Measurements from ENCODE around the gene MTA1.

The MTA1 gene

DNA sequence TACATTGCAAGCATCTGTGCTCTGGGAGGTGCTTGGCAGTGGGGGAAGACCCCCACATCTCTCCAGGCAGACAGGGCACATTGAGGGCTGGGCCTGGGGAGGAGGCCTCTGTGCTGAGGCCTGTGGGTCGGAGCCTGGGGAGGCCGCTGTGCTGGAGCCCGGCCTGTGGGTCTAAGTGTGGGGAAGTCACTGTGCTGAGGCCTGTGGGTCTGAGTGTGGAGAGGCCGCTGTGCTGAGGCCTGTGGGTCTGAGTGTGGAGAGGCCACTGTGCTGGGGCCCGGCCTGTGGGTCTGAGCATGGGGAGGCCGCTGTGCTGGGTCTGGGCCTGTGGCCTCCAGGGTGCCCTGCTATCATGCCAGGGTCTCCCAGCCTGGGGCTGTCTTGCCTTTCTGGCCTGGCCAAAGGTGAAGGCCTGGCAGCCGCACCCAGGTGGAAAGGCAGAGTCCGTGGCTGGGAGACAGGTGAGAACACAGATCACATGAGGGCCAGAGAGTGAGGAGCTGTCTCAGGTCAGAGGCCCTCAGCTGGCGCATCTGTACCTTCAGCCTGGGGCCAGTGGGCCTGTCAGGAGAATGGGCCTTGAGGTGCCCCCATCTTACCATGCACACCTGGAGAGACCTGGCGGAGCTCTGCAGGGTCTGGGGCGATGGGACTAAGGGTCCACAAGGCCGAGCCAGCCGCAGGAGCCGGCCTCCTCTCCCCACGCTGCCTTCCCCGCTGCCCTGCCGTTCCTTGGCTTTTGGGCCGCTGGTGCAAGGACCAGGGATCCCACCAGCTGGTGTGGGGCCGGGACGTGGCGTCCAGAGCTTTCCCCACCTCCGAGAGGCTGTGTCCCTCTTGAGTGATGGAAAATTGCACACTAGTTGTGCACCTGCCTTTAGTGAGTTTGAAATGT is 36.4 kb downstream of the MTA1 start:
- Histone ChIP-seq H3K27me3 (replicated peaks in 2 of 5; ENCODE audit: control insufficient read depth in 4 of 5, insufficient read depth in 5 of 5, low read length in 4 of 5) (no peaks in the 10 kb centered on the region), H3K27ac (ENCODE audit: insufficient read depth in 1 of 2, low read depth in 1 of 2, low read length in 2 of 2, poor library complexity in 1 of 2, severe bottlenecking in 2 of 2) (no peak overlapping the region), H3K4me1 (ENCODE audit: control extremely low read depth in 1 of 4, control insufficient read depth in 4 of 4, insufficient read depth in 4 of 4, low read length in 3 of 4) (no peaks in the 10 kb centered on the region), H3K36me3 (ENCODE audit: control insufficient read depth in 4 of 4, insufficient read depth in 4 of 4, low read length in 3 of 4) (peaks cover 3 to 72% (median 53%) of the 10 kb centered on the region in 4 experiments), H3K4me3 (ENCODE audit: control insufficient read depth in 1 of 7, extremely low read depth in 1 of 7, insufficient read depth in 4 of 7, low read depth in 2 of 7, low read length in 6 of 7) (no peak overlapping the region), H3K9me3 (ENCODE audit: control extremely low read depth in 1 of 5, control insufficient read depth in 4 of 5, insufficient read depth in 2 of 5, low read depth in 1 of 5, low read length in 4 of 5) (no peaks in the 10 kb centered on the region)
- WGBS (ENCODE audit: insufficient coverage) = 94% methylated on average over 21 of the region's 22 CpGs
- ChIA-PET CTCF (interaction anchor here (1.3 to 1.9 kb wide), 5 partner anchors 7 to 85 kb away, joined by 3 to 10 read pairs (median 6); no protein-coding TSS in a partner anchor), POLR2A (no interaction called here)
- no peak for DNase-seq

DNA sequence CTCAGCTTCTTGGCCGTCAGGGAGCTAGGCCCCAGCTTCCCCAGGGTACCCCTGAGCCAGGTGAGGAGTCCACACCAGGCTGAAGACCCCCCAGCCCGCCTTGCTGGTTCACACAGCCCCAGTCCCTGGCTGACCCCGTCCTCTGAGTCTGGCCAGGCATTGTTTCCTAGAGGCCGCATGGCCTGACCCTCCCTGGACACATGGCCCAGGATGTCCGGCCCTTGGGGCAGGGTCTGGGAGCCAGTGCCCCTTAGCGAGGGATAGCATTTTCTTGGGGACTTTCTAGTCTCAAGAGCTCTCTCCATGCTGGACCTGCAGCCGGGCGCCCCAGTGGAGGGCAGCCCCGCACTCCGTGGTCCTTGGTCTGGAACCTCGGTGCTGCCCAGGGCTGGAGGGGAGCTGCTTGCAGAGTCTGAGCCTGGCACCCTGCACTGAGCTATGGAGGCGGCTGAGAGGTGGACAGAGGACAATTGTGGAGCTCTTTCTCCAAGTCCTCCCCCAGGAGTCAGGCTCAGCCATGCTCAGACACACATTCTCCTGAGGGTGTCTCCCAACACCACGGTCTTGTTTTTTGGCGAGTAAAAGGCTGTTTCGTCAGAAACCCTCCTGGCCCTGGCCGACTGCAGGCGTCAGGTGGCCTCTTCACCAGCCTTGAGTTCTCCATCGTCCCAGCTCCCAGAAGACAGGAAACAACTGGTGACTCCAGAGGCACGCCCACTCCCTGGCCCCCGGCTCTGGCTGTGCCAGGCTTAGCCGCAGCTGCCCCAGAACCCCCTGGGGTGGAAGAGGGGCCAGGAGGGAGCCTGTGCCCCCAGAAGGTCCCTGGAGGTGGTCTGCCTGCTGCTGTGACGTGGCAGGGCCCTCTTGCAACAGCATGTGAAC is 37.4 kb downstream of the MTA1 start:
- Histone ChIP-seq H3K36me3 (ENCODE audit: control insufficient read depth in 4 of 4, insufficient read depth in 4 of 4, low read length in 3 of 4) (peaks cover 6 to 75% (median 55%) of the 10 kb centered on the region in 4 experiments), H3K4me3 (ENCODE audit: control insufficient read depth in 1 of 7, extremely low read depth in 1 of 7, insufficient read depth in 4 of 7, low read depth in 2 of 7, low read length in 6 of 7) (no peak overlapping the region), H3K9me3 (ENCODE audit: control extremely low read depth in 1 of 5, control insufficient read depth in 4 of 5, insufficient read depth in 2 of 5, low read depth in 1 of 5, low read length in 4 of 5) (no peaks in the 10 kb centered on the region), H3K4me1 (ENCODE audit: control extremely low read depth in 1 of 4, control insufficient read depth in 4 of 4, insufficient read depth in 4 of 4, low read length in 3 of 4) (no peaks in the 10 kb centered on the region), H3K27ac (ENCODE audit: insufficient read depth in 1 of 2, low read depth in 1 of 2, low read length in 2 of 2, poor library complexity in 1 of 2, severe bottlenecking in 2 of 2) (no peak overlapping the region), H3K27me3 (replicated peaks in 2 of 5; ENCODE audit: control insufficient read depth in 4 of 5, insufficient read depth in 5 of 5, low read length in 4 of 5) (no peaks in the 10 kb centered on the region)
- ChIA-PET POLR2A (no interaction called here), CTCF (interaction anchor here (0.9 to 1.9 kb wide), 9 partner anchors 8 to 87 kb away, joined by 3 to 10 read pairs (median 4); partner anchors contain the start of gene CRIP1)
- 96% methylated on average over 19 of the region's 22 CpGs for WGBS (ENCODE audit: insufficient coverage)
- DNase-seq = no peak

DNA sequence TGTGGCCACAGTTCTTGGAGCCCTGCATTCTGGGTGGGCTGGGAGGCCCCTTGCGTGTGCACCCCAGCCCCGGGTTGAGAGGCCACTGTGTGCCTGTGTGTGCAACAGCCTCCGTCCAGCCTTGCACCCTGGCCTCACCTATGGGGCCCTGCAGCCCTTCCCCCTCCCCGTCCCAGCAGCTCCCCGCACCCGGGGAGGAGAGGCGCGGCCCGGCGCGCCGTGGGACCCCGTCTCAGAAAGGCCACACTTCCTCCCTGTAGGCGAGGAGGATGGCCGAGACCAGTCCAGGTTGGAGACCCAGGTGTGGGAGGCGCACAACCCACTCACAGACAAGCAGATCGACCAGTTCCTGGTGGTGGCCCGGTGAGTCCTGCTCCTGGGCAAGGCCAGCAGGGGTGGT is 38.4 kb downstream of the MTA1 start:
- WGBS (ENCODE audit: insufficient coverage) = 90% methylated on average over 11 of the region's 18 CpGs
- Histone ChIP-seq H3K4me3 (ENCODE audit: control insufficient read depth in 1 of 7, extremely low read depth in 1 of 7, insufficient read depth in 4 of 7, low read depth in 2 of 7, low read length in 6 of 7) (no peak overlapping the region), H3K27ac (ENCODE audit: insufficient read depth in 1 of 2, low read depth in 1 of 2, low read length in 2 of 2, poor library complexity in 1 of 2, severe bottlenecking in 2 of 2) (no peak overlapping the region), H3K36me3 (ENCODE audit: control insufficient read depth in 4 of 4, insufficient read depth in 4 of 4, low read length in 3 of 4) (peaks cover 5 to 73% (median 51%) of the 10 kb centered on the region in 4 experiments), H3K9me3 (ENCODE audit: control extremely low read depth in 1 of 5, control insufficient read depth in 4 of 5, insufficient read depth in 2 of 5, low read depth in 1 of 5, low read length in 4 of 5) (no peaks in the 10 kb centered on the region), H3K4me1 (ENCODE audit: control extremely low read depth in 1 of 4, control insufficient read depth in 4 of 4, insufficient read depth in 4 of 4, low read length in 3 of 4) (no peaks in the 10 kb centered on the region), H3K27me3 (replicated peaks in 2 of 5; ENCODE audit: control insufficient read depth in 4 of 5, insufficient read depth in 5 of 5, low read length in 4 of 5) (no peaks in the 10 kb centered on the region)
- CTCF ChIA-PET = interaction anchor here (1.5 to 1.9 kb wide), 4 partner anchors 15 to 32 kb away, joined by 4 to 6 read pairs (median 4); partner anchors contain the start of gene CRIP1
- no peak for DNase-seq
- POLR2A ChIA-PET = no interaction called here

DNA sequence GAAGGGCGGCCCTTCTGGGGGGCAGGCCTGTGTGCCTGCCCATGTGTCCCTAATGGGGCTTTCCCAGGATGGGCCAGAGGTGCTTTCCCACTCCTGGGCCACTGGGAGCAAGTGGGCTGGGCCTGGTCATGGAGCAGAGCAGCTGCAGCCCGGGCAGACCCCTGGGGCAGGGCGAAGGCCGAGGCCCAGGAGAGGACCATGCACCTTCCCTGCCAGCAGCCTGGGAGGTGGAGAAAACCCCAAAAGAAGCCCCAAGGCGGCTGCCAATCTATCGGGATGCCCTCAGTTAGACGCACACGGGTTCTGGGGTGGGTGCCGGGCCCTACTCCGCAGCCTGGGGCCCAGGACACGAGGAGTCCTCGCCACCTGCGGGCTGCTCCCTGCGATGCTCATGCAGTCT is 38.9 kb downstream of the MTA1 start:
- ChIA-PET POLR2A (no interaction called here), CTCF (interaction anchor here (0.7 kb wide), 1 partner anchor 82 kb away, joined by 3 read pairs; no protein-coding TSS in a partner anchor)
- WGBS (ENCODE audit: insufficient coverage) = 90% methylated on average over 11 of the region's 14 CpGs

GRCh38 chr14:105460116-105460515 is 40.5 kb downstream of the MTA1 start:
- over 99% methylated on average over 17 of the region's 17 CpGs for WGBS (ENCODE audit: insufficient coverage)
- H3K9me3 ChIP-seq (ENCODE audit: control extremely low read depth in 1 of 5, control insufficient read depth in 4 of 5, insufficient read depth in 2 of 5, low read depth in 1 of 5, low read length in 4 of 5) = no peaks in the 10 kb centered on the region
- no peak overlapping the region for H3K27ac ChIP-seq (ENCODE audit: insufficient read depth in 1 of 2, low read depth in 1 of 2, low read length in 2 of 2, poor library complexity in 1 of 2, severe bottlenecking in 2 of 2)
- no peak for DNase-seq
- no peak overlapping the region for H3K4me3 ChIP-seq (ENCODE audit: control insufficient read depth in 1 of 7, extremely low read depth in 1 of 7, insufficient read depth in 4 of 7, low read depth in 2 of 7, low read length in 6 of 7)
- H3K4me1 ChIP-seq (ENCODE audit: control extremely low read depth in 1 of 4, control insufficient read depth in 4 of 4, insufficient read depth in 4 of 4, low read length in 3 of 4) = no peaks in the 10 kb centered on the region
- no peaks in the 10 kb centered on the region for H3K27me3 ChIP-seq (replicated peaks in 2 of 5; ENCODE audit: control insufficient read depth in 4 of 5, insufficient read depth in 5 of 5, low read length in 4 of 5)
- peaks cover 5 to 77% (median 58%) of the 10 kb centered on the region in 4 experiments for H3K36me3 ChIP-seq (ENCODE audit: control insufficient read depth in 4 of 4, insufficient read depth in 4 of 4, low read length in 3 of 4)
- POLR2A ChIA-PET = no interaction called here
- CTCF ChIA-PET = no interaction called here

More for the DNA sequence above, 38.9 kb downstream of the MTA1 start:
- Histone ChIP-seq H3K4me1 (ENCODE audit: control extremely low read depth in 1 of 4, control insufficient read depth in 4 of 4, insufficient read depth in 4 of 4, low read length in 3 of 4) (no peaks in the 10 kb centered on the region), H3K9me3 (ENCODE audit: control extremely low read depth in 1 of 5, control insufficient read depth in 4 of 5, insufficient read depth in 2 of 5, low read depth in 1 of 5, low read length in 4 of 5) (no peaks in the 10 kb centered on the region), H3K36me3 (ENCODE audit: control insufficient read depth in 4 of 4, insufficient read depth in 4 of 4, low read length in 3 of 4) (peaks cover 5 to 75% (median 53%) of the 10 kb centered on the region in 4 experiments), H3K4me3 (ENCODE audit: control insufficient read depth in 1 of 7, extremely low read depth in 1 of 7, insufficient read depth in 4 of 7, low read depth in 2 of 7, low read length in 6 of 7) (no peak overlapping the region), H3K27me3 (replicated peaks in 2 of 5; ENCODE audit: control insufficient read depth in 4 of 5, insufficient read depth in 5 of 5, low read length in 4 of 5) (no peaks in the 10 kb centered on the region), H3K27ac (ENCODE audit: insufficient read depth in 1 of 2, low read depth in 1 of 2, low read length in 2 of 2, poor library complexity in 1 of 2, severe bottlenecking in 2 of 2) (no peak overlapping the region)
- no peak for DNase-seq

DNA sequence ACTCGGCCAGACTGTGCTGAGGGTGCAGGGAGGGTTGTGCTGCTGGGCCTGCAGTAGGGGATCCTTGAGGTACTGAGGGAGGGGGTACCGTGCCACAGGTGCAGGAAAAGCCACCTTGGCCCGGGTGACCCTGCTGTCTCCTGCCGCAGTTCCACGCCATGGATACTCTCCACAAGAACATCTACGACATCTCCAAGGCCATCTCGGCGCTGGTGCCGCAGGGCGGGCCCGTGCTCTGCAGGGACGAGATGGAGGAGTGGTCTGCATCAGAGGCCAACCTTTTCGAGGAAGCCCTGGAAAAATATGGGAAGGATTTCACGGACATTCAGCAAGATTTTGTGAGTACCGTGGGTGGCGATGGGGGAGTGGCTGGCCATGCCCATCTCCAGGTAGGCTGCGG is 41.0 kb downstream of the MTA1 start:
- POLR2A ChIA-PET = no interaction called here
- Histone ChIP-seq H3K27ac (ENCODE audit: insufficient read depth in 1 of 2, low read depth in 1 of 2, low read length in 2 of 2, poor library complexity in 1 of 2, severe bottlenecking in 2 of 2) (no peak overlapping the region), H3K4me3 (ENCODE audit: control insufficient read depth in 1 of 7, extremely low read depth in 1 of 7, insufficient read depth in 4 of 7, low read depth in 2 of 7, low read length in 6 of 7) (no peak overlapping the region), H3K4me1 (ENCODE audit: control extremely low read depth in 1 of 4, control insufficient read depth in 4 of 4, insufficient read depth in 4 of 4, low read length in 3 of 4) (no peaks in the 10 kb centered on the region), H3K9me3 (ENCODE audit: control extremely low read depth in 1 of 5, control insufficient read depth in 4 of 5, insufficient read depth in 2 of 5, low read depth in 1 of 5, low read length in 4 of 5) (no peaks in the 10 kb centered on the region), H3K36me3 (ENCODE audit: control insufficient read depth in 4 of 4, insufficient read depth in 4 of 4, low read length in 3 of 4) (peaks cover 5 to 77% (median 56%) of the 10 kb centered on the region in 4 experiments), H3K27me3 (replicated peaks in 2 of 5; ENCODE audit: control insufficient read depth in 4 of 5, insufficient read depth in 5 of 5, low read length in 4 of 5) (no peaks in the 10 kb centered on the region)
- no peak for DNase-seq
- WGBS (ENCODE audit: insufficient coverage) = 98% methylated on average over 16 of the region's 17 CpGs
- CTCF ChIA-PET = no interaction called here

All from common myeloid progenitor, CD34-positive (primary cell).